ENCODE results near the gene CEP295NL. TPM values are rescaled to one million over a fixed set of nuclear protein-coding genes. Genes with fewer than 3 reads are reported as not detected.

The CEP295NL gene
- total and polyA plus RNA-seq, 2 of the 8 experiments (the other 6 are each of a cell fraction or from before 2014, with no cell fraction given), result 0.06 to 2.0 TPM

DNA sequence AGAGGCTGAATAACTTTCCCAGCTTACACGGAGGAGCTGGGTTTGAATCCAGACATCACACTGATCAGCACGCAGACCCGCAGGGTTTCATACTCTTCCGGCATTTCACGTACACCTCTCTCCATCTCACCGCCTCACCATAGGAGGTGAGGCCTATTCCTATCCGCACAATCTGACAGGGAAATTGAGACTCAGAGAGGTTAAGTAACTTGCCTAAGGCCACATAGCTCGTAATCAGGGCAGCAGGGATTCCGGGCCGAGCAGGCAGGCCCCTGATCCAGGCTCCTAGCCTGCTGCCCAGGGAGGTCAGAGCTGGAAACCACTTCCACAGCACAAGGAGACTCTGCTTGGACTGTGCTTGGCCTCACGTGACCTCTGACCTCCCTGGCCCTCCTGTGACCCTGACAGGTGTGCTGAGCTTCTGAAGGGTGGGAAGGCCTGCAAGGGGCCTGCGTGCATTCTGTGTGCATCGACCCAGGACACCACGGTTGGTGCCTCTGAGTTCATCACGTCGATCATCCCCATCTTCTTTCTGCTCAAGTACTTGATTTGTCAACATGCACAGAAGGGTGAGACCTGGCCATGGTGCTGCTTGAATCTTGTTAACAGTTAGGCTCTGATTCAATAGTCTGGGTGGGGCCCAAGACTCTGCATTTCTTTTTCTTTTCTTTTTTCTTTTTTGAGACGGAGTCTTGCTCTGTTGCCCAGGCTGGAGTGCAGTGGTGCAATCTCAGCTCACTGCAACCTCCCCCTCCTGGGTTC lies 4.7 kb downstream of the CEP295NL start (continued):
- no peak for TF ChIP-seq SP1 (IDR thresholded peaks at IDR 0.05; ENCODE audit: low read depth, low read length)
- TF ChIP-seq, protein P1, sequence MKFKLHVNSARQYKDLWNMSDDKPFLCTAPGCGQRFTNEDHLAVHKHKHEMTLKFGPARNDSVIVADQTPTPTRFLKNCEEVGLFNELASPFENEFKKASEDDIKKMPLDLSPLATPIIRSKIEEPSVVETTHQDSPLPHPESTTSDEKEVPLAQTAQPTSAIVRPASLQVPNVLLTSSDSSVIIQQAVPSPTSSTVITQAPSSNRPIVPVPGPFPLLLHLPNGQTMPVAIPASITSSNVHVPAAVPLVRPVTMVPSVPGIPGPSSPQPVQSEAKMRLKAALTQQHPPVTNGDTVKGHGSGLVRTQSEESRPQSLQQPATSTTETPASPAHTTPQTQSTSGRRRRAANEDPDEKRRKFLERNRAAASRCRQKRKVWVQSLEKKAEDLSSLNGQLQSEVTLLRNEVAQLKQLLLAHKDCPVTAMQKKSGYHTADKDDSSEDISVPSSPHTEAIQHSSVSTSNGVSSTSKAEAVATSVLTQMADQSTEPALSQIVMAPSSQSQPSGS (IDR thresholded peaks at IDR 0.05; ENCODE audit: low read length), result no peak

Data from H1 (cell line).